ENCODE measurements around the gene SLMAP.
"Not testable (repeated sequence)": the region's sequence is repeated elsewhere in the genome, so short reads cannot be mapped to it uniquely, and the experiment has no call there.

Gene SLMAP

DNA sequence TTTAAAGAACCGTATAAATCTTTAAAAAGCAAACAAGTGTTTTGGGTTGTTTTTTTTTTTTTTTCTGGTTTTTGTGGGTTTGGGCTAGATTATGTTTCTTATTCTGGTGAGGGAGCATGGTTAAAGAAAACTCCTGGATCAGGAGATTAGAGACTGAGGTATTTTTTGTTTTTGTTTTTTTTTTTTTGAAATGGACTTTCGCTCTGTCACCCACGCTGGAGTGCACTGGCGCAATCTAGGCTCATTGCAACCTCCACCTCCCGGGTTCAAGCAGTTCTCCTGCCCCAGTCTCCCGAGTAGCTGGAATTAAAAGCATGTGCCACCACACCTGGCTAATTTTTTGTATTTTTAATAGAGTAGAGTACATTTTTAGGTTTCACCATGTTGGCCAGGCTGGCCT lies 95.2 kb downstream of the SLMAP start:
- H3K4me3 ChIP-seq (ENCODE audit: low read length), result no peak overlapping the region
- TF ChIP-seq ZNF274 (IDR thresholded peaks at IDR 0.05; ENCODE audit: low read depth, low read length), result no peak

DNA sequence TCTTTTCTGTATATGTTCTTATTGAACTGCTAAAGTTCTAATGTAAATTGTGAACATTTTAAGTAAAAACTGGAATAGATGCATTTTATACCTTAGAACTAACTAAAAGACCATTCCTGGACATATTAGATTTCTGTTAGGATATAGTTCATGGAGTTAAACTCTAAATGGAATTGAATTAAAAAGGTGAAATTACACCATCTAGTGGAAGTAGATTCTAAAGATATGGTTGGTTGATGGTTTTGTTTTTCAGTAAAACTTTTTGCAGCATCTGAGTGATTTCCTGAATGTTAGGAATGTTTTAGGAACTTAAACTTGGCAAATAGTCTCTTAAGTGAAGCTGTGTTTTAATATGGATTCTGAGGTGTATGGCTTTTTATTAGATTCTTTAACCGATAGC lies 96.8 kb downstream of the SLMAP start:
- H3K4me3 ChIP-seq (ENCODE audit: low read length), result no peak overlapping the region
- TF ChIP-seq ZNF274 (IDR thresholded peaks at IDR 0.05; ENCODE audit: low read depth, low read length), result no peak

DNA sequence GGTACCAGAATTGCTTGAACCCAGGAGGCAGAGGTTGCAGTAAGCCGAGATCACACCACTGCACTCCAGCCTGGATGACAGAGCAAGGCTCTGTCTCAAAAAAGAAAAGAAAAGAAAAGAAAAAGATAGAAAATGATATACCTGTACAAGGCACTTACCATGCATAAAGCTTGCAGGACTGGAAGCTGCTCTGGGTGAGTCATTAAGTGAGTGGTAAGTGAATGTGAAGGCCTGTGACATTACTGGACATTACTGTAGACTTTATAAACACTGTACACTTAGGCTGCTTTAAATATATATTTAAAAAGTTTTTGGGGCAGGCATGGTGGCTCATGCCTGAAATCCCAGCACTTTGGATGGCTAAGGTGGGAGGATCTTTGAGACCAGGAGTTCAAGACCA lies 99.2 kb downstream of the SLMAP start:
- no peak overlapping the region for H3K4me3 ChIP-seq (ENCODE audit: low read length)
- TF ChIP-seq ZNF274 (IDR thresholded peaks at IDR 0.05; ENCODE audit: low read depth, low read length), result no peak

DNA sequence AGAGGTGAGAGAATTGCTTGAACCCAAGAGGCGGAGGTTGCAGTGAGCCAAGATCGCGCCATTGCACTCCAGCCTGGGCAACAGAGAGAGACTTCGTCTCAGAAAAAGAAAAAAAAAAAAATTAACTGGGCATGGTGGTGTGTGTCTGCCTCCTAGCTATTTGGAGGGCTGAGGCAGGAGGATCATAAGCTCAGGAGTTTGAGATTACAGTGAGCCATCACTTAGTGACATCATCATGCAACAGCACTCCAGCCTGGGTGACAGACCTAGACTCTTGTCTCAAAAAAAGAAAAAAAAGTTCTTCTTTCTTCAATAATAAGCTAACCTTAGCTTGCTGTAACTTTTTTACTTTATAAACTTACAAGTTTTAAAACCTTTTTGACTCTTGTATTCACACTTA lies 99.8 kb downstream of the SLMAP start:
- TF ChIP-seq ZNF274 (IDR thresholded peaks at IDR 0.05; ENCODE audit: low read depth, low read length), result no peak
- no peak overlapping the region for H3K4me3 ChIP-seq (ENCODE audit: low read length)

DNA sequence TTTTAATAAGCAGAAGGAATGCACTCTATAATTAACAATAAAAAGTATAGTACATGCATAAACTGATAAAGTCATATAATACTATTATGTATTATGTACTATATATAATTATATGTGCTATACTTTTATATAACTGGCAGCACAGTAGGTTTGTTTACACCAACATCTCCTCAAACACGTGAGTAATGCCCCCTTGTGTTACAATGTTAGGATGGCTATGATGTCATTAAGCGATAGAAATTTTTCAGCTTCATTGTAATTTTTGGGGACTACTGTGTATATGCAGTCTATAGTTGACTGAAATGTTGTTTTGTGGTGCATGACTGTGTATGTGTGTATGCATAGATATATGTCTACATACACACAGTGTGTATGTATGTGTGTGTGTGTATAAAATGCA lies 100.6 kb downstream of the SLMAP start:
- TF ChIP-seq ZNF274 (IDR thresholded peaks at IDR 0.05; ENCODE audit: low read depth, low read length), result no peak
- H3K4me3 ChIP-seq (ENCODE audit: low read length), result no peak overlapping the region

DNA sequence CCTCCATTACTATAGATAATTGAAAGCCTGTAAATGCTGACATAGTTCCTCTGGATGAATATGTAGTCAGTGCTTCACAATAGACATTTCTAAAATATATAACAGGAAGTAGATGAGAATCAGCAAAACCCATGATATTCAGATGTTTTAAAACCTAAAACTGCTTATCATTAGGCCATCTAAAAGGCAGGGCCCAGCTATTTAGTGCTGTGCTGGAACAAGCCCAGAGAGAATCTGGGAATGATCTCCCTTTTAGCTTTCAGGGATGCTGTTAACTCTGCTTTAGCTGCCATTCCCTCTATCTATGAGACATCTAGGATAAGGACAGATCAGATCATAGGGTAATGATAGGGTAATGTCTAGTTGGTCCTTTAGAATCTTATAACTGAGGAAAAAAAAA lies 106.8 kb downstream of the SLMAP start:
- no peak overlapping the region for H3K4me3 ChIP-seq (ENCODE audit: low read length)
- no peak for TF ChIP-seq ZNF274 (IDR thresholded peaks at IDR 0.05; ENCODE audit: low read depth, low read length)

DNA sequence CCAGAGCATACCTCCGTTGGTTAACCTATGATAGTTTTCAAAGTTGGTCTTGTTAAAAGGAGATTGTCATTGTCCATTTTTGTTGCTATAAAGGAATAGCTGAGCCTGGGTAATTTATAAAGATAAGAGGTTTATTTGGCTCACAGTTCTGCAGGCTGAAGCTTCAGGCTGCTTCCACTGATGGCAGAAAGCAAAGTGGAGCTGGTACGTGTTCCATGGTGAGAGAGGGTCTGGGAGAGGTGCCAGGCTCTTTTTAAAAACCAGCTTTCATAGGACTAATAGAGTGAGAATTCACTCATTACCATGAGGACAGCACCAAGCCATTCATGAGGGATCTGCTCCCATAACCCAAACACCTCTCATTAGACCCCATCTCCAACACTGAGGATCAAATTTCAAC lies 107.3 kb downstream of the SLMAP start:
- TF ChIP-seq ZNF274 (IDR thresholded peaks at IDR 0.05; ENCODE audit: low read depth, low read length), result no peak
- H3K4me3 ChIP-seq (ENCODE audit: low read length), result no peak overlapping the region

DNA sequence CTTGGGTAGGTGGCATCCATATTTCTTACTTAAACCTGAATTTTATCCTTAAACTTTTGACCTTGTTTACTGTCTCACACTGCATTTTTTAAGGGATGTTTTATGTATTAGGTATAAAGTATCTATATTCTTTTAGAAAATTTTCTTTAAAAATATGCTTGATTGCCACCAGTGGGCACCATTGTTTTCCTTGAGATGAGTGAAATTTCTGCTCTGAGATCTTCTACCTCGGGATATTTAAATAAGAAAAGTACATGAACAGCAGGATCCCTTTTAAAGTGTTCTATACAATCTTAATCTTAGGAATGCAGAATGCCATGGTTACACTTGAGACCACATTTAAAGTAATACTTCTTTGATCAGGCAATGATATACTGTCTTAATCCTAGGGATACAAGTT lies 108.7 kb downstream of the SLMAP start:
- H3K4me3 ChIP-seq (ENCODE audit: low read length), result no peak overlapping the region
- no peak for TF ChIP-seq ZNF274 (IDR thresholded peaks at IDR 0.05; ENCODE audit: low read depth, low read length)

DNA sequence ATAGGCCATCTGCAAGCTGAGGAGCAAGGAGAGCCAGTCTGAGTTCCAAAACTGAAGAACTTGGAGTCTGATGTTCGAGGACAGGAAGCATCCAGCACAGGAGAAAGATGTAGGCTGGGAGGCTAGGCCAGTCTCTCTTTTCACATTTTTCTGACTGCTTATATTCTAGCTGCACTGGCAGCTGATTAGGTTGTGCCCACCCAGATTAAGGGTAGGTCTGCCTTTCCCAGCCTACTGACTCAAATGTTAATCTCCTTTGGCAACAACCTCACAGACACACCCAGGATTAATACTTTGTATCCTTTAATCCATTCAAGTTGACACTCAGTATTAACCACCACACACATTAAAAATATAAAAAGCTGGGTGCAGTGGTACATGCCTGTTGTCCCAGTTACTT lies 113.0 kb downstream of the SLMAP start:
- H3K4me3 ChIP-seq (ENCODE audit: low read length), result not testable (repeated sequence)

DNA sequence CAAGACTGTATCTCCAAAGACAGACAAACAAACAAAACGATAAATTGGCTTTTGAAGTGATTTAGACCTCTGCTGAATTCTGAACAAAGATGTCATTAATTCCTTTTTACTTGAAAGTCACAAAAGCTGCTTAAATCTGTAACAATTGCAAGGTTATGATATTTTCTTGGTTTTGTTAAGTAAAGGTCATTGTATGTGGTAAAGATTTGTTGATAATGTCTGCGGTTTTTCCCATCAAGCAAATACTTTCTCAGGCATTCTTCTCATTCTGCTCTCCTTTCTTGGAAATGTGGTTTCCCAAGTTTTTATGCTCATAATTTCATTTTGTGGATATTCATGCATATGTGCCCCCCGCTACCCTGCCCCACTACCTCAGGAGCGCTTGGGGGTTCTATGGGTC lies 116.5 kb downstream of the SLMAP start:
- no peak overlapping the region for H3K4me3 ChIP-seq (ENCODE audit: low read length)
- TF ChIP-seq ZNF274 (IDR thresholded peaks at IDR 0.05; ENCODE audit: low read depth, low read length), result no peak

DNA sequence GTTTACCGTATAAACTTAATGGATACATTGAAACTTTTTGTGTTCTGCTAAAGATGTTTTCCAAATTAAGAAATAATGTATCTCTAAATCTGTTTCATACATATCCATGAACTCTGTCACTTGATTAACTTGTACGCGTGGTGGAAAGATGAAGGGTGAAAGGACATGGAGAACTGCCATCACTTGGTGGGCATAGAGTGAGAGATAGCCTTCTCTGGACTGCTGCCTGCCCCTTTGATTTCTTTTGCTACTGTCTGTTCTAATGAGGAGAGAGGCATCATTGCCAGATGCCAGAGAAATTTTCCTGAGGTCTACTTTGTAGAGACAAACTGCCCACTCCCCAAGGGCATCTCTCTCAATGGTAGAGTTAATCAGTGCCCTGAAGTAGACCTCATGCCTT lies 120.5 kb downstream of the SLMAP start:
- TF ChIP-seq ZNF274 (IDR thresholded peaks at IDR 0.05; ENCODE audit: low read depth, low read length), result no peak

DNA sequence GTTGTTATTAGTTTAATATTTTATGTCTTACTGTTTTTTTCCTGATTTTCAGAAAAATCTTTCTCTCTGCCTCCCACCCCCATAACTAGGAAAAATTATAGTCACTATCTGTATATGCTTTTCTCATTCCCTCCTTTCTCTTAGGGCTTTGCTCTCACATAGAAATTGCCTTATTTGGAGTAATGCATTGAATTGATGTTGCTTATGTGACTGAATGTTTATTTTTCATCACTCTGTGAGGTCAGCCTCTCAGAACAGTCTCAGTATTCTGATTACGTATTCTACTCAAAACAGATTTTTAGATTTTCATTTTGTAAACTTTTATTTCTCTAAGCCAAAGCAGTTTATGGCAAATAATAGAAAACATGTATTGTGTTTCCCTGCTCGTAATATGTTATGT lies 121.0 kb downstream of the SLMAP start:
- no peak overlapping the region for H3K4me3 ChIP-seq (ENCODE audit: low read length)
- no peak for TF ChIP-seq ZNF274 (IDR thresholded peaks at IDR 0.05; ENCODE audit: low read depth, low read length)

More for the DNA sequence above, 120.5 kb downstream of the SLMAP start:
- no peak overlapping the region for H3K4me3 ChIP-seq (ENCODE audit: low read length)

DNA sequence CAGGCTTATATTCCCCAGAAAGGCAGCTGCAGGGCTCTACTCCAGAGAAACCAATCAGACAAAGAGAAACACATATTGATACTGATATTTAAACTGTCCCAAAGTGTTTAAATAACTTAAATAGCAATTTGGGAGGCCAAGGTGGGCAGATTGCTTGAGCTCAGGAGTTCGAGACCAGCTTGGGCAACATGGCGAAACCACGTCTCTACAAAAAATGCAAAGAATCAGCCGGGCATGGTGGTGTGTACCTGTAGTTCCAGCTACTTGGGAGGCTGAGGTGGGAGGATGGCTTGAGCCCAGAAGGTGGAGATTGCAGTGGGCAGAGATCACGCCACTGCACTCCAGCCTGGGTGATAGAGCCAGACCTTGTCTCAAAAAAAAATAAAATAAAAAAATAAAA lies 128.3 kb downstream of the SLMAP start:
- not testable (repeated sequence) for H3K4me3 ChIP-seq (ENCODE audit: low read length)

DNA sequence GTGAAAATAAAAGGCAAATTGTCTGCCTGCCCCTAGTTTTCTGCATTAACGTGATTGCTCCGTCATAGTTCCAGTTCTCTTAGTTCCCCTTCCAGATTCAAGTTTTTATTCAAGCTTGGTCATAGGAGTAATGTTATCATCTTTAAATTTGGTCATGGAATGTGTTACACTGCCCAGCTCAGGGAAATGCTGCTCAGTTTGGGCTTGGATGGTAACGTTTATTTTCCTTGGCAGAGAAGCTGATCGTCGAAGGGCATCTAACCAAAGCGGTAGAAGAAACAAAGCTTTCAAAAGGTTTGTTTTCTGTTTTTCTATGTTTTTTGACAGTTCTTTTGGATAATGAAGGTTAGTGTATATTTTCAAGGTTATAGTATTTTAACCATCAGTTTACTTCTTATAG lies 133.7 kb downstream of the SLMAP start:
- no peak overlapping the region for H3K4me3 ChIP-seq (ENCODE audit: low read length)
- TF ChIP-seq ZNF274 (IDR thresholded peaks at IDR 0.05; ENCODE audit: low read depth, low read length), result no peak

DNA sequence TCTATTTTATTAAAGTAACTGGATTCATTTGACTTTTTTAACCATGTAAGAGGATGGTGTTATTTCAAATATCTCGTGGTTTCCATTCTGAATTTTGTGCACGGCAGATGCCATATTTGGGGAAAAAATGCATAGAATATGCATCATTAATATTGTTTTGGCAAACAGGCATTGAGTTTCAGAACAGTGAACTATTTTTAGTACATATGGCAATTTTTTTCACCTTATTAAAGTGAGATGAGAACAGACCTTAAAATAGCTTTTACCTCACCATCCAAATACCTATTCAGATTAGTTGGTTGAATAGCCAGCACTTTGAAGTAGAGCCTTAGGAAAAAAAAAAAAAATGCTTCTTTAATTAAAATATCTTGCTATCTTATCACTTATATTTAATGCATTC lies 134.8 kb downstream of the SLMAP start:
- H3K4me3 ChIP-seq (ENCODE audit: low read length), result no peak overlapping the region
- no peak for TF ChIP-seq ZNF274 (IDR thresholded peaks at IDR 0.05; ENCODE audit: low read depth, low read length)

DNA sequence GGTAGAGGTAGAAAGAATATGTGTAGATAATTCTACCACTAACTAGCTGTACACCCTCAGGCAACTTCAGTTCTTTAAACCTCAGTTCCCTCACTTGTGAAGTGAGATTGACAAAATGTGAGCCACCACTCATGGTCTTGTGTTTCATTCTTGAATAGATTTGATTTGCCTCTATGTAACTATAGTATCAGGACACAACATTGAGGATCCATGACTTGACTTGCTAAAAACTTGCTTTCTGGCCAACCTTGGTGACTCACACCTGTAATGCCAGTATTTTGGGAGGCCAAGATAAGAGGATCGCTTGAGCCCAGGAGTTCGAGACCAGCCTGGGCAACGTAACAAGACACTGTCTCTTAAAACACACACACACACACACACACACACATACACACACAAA lies 136.3 kb downstream of the SLMAP start:
- no peak overlapping the region for H3K4me3 ChIP-seq (ENCODE audit: low read length)
- TF ChIP-seq ZNF274 (IDR thresholded peaks at IDR 0.05; ENCODE audit: low read depth, low read length), result no peak

DNA sequence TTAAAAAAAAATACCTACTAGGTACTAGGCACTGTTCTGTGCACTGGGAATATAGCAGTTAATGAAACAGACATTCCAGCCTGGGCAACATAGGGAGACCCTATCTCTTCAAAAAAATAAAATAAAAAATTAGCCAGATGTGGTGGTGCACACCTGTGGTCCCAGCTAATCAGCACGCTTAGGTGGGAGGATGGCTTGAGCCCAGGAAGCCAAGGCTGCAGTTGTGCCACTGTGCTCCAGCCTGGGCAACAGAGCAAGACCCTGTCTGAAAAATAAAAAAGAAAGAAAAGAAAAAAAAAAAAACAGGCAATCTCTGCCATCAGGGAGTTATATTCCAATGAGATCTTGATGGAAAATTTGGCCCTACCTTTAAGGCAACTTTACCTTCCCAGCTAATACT lies 137.0 kb downstream of the SLMAP start:
- H3K4me3 ChIP-seq (ENCODE audit: low read length), result no peak overlapping the region
- TF ChIP-seq ZNF274 (IDR thresholded peaks at IDR 0.05; ENCODE audit: low read depth, low read length), result no peak

Measured in GM08714 (cell line).